GM13977 (cell line): Measurements from ENCODE around the gene CCT2.
A peak's percentile ranks its signal among the peaks of the same experiment; 100 is the strongest.

ENCODE experiments used
- DNase-seq: peaks from one replicate; pipeline ENCODE4 v3.0.0; 2012; ENCODE audit warnings: low spot score
- CTCF ChIP-seq: IDR thresholded peaks from 2 replicates; pipeline ENCODE4 v1.5.1; 2012; ENCODE audit warnings: mild to moderate bottlenecking, control low read depth; ENCODE audit not compliant: insufficient read depth; ENCODE audit errors: extremely low read depth, missing control alignments
- in situ Hi-C: fragments of 300-500 bp; cut with MboI; formaldehyde crosslinking; loops from one replicate; pipeline ENCODE4 v1.12.0; 2022; ENCODE audit warnings: low sequenced_read_pairs, low pct_unique_long_range_greater_than_20kb, mixed read lengths, inconsistent platforms; ENCODE audit not compliant: unreplicated experiment

The CCT2 gene

GRCh38 chr12:69627501-69627900 is 42.2 kb downstream of the CCT2 start:
- no peak for DNase-seq
- no peak for TF ChIP-seq CTCF
- in situ Hi-C loops: no loop called here

DNA sequence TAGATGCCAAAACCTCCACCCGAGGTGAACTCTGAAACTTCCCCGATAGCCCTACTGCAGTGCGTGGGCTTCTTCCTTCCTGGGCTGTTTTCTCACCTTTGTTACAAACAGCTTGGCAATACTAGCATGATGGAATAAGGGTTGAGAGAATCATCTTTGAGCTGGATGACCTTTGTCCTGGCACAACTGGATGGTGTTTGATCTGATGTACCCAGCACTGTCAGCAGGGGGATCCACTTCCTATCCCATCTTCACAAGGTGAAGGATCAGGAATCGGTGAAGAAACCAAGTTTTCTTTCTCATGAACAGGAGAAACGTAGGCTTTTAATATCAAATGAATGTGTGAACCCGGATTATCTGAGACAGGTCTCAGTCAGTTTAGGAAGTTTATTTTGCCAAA is 44.9 kb downstream of the CCT2 start:
- no peak for DNase-seq
- no peak for TF ChIP-seq CTCF
- in situ Hi-C loops: no loop called here

DNA sequence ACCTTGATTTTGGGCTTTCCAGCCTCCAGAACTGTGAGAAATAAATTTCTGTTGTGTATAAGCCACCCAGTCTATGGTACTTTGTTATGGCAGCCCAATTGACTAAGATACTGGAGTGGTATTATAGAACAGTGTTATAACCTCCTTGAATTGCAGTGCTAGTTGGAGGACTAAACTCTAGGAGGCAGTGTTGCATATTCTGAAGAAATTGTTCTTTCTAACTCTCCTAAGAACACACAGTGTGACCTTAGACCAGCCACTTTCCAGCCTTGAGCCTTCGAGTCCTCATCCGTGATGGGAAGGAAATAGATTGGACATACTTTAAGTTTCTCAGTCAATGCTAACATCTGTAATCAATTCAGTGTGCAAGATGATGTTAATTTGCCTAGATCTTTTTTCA is 47.8 kb downstream of the CCT2 start:
- peak; percentile 37 for TF ChIP-seq CTCF
- no peak for DNase-seq
- in situ Hi-C loops: no loop called here

DNA sequence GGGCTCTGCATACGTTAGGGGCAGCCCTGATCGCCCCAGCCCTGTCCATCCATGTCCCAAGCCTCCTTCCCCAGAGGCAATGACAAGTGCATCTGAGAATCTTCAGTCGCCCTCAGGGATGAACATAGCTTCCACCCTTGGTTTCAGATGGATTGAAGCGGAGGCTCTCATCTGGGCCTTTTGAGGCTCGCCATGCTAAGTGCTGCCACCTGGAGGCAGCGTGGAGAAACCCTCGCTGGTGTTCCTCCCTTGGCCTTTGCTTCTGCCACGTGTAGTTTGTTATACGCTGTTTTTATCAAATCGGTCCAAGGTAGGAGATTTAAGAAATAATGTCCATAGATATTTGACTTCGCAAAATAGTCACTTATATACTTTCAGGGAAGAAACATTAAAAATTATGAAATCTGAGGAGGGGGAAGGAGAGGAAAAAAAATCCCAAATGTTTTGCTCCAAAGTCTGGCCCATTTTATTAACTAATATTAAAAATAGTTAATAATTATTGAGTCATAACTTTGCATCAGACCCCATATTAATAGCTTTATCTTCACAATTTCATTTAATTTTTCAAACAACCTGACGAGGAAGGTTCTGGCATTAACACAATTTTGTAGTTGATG is 54.2 kb downstream of the CCT2 start:
- DNase-seq: peak; percentile 69
- in situ Hi-C loops: no loop called here
- TF ChIP-seq CTCF: peak; percentile 79

DNA sequence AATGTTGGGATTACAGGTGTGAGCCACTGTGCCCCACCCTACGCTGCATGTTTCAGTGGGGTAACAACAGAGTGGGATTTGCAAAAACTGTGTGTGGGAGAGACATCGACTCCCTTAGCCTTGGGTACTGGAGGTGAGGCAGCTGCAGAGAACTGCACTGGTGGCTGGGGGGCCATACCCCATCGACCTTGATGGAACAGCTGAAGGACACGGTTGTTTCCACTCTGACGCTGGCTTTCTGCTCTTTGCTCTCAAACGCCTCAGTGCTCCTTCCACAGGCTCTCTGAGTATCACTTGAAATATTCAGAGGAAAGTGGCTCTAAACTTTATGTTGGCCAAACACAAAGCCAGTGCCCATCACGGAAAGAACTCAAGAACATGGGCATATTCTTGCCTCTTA is 56.3 kb downstream of the CCT2 start:
- no peak for DNase-seq
- no peak for TF ChIP-seq CTCF
- in situ Hi-C loops: no loop called here

GRCh38 chr12:69642531-69642930 is 57.3 kb downstream of the CCT2 start:
- TF ChIP-seq CTCF: no peak
- DNase-seq: no peak
- in situ Hi-C loops: no loop called here

DNA sequence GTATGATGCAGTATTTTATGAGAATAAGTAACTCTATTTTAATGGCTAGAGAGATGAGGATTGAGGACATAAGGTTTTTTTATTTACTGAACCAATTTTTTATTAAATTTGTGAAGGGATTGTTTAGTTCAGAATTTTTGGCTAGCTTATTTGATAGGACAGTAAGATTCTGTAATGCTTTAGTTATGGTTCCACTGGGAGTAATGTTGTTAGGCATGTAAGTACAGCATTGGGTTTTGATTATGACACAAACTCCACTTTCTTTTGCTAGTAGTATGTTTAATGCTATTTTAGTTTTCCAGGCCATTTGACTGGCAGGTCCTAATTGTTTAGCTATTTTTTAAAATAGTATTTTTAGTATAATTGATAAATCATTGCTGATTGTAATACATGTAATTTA is 59.3 kb downstream of the CCT2 start:
- no peak for DNase-seq
- TF ChIP-seq CTCF: no peak
- in situ Hi-C loops: no loop called here
